Measurements from ENCODE around the gene TLR3.
A peak's percentile ranks its signal among the peaks of the same experiment; 100 is the strongest.
"Not testable (repeated sequence)": the region's sequence is repeated elsewhere in the genome, so short reads cannot be mapped to it uniquely, and the experiment has no call there.

The TLR3 gene

DNA sequence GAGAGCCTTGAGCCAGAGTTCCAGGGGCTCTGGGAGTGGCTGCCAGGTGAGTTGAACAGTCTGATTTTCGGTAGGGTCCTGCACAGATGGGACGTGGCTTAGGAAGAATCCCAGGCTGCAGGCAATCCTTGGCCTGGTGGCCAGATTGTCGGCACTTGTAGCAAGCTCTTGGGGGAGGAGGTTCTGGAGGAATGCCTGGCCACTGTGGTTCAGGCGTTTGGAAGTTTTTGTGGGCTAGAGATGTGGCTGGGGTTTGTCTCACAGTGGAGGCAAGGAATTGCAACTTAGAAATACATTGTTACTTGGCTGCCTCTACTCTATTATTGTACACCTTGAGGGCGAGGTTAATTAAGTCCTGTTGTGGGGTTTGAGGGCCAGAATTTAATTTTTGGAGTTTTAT is 21.5 kb upstream of the TLR3 start:
- DNase-seq (ENCODE audit: low read depth), result peak; percentile 5

DNA sequence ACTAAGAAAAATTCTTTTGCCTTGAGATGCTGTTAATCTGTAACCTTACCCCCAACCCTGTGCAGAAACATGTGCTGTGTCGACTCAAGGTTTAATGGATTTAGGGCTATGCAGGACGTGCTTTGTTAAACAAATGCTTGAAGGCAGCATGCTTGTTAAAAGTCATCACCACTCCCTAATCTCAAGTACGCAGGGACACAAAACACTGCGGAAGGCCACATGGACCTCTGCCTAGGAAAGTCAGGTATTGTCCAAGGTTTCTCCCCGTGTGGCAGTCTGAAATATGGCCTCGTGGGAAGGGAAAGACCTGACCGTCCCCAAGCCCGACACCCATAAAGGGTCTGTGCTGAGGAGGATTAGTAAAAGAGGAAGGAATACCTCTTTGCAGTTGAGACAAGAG is 18.8 kb upstream of the TLR3 start:
- not testable (repeated sequence) for DNase-seq (ENCODE audit: low read depth)

DNA sequence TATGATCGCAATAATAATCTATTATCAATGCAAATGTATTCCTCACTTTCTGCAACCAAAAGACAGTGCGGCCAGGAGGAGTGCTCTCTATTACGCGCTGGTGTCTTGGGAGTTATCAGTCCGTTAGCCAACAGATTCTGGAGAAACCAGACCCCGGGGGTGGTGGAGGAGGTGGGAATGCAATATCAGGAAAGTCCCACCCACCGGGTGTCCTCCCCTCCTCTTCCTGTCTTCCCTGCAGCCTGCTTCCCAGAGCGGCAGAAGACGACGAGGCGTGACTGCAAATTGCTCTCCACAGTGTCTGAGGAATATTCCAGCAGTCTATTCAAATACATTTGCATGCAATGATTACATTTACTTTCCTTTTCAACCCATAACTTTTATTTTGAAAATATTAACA is 17.9 kb upstream of the TLR3 start:
- no peak for DNase-seq (ENCODE audit: low read depth)

DNA sequence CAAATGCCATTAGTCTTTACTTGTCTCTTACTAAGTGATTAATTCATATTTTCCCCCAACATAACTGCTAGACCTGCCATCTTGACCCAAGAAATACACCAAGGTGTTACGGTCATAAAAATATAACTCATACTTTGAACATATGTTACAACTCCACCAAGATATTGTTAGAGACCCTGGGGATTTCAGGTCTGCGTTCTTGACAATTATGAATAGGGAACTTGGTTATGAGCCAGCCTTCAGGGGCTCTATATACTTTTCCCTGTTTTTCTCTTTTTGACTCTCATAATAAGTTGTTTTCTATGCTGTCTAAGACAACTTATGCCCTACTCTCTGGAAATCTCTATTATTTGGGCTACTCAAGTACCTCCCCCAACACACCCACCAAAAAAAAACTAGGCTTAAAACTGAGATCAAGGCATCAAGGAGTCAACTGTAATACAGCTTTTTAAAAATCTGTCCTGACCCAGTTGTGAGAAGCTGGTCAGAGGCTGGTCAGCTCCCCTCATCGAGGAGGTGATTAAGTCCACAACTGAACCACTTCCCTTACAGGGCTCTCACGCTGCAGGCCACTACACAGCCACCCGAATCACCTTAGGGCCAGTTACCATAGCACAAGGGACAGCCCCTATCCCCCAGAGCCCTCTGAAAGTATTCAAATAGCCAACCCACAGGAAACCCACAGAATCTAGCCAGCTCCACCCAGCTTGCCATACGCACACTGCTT is 10.5 kb upstream of the TLR3 start:
- DNase-seq (ENCODE audit: low read depth), result no peak

DNA sequence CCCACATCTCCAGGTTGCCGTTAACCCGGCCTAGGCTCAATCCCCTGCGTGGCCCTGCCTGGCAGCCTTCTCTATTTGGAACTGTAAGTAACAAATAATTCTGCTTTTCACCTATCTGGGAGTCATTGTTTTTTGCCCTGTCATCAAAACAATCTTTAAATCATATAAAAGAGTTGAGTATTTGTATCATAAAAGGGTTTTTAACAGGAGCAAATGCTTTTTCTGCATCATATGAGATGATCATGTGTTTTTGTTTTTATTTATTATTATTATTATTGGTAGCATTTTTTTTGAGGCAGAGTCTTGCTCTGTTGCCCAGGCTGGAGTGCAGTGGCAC is 10.0 kb upstream of the TLR3 start:
- DNase-seq (ENCODE audit: low read depth), result no peak

DNA sequence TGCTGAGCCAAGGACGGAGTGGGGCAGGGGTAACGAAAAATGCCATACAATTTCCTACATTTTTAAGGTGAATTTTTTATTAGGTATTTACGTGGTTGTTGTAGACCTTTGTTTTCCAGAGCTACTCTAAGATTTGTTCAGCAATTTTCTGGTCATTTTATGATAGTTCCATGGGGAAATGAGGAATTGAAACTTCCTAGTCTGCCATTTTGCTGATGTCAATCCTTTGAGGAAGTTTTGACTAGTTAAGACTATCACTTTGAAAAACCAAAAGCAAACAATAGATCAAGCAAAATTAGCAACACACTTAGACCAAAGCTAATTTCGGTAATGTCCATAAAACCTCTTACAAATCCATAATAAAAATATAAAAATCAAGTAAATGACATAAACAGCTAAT is 7.0 kb upstream of the TLR3 start:
- no peak for DNase-seq (ENCODE audit: low read depth)

DNA sequence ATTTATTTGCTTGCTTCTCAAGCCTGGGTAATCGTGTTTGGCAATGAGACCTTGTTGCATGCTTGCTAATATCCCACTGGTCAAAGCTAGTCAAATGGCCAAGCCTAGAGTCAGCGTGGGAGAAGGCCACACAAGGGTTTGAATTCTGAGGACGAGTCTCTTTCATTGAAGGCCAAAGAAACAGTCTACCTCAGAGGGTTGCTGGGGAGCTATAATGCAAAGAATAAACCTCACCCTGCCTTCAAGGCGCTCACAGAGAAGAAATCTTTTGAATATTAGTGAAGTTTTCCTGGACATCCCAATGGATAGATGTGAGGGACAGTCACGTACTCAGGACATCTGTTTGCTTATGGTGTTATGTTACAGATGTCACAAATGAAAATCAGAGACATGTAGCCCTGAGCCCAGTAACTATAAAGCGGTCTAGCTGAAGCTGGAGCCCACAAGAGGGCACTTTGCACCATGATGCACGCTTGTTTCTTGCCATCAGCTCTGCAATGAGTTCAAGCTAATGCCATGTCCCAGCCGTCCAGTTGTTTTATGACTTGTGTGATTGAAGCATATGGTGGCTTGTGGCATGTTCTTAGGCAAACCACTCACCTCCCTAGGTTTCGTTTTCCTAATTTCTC is 1.1 kb upstream of the TLR3 start:
- DNase-seq (ENCODE audit: low read depth), result peak; percentile 57

DNA sequence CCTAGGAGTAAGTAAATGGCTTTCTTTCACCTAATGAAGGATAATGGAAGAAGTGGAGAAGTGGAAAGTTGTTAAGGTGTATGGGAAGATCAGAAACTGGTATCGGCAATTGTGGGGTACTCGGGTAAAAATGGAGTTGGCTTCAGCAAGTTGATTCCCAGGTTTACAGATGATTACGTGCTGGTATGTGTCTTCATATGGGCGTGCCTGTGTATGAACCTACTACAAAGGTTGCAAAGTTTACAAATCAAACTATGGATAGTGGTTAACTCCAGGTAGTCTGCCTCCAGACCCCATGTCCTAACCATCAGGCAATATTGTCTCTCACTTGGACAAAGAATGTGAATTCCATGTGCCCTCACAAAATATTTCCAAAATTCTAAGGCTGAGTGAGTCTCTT is 773 bp downstream of the TLR3 start:
- DNase-seq (ENCODE audit: low read depth), result no peak

DNA sequence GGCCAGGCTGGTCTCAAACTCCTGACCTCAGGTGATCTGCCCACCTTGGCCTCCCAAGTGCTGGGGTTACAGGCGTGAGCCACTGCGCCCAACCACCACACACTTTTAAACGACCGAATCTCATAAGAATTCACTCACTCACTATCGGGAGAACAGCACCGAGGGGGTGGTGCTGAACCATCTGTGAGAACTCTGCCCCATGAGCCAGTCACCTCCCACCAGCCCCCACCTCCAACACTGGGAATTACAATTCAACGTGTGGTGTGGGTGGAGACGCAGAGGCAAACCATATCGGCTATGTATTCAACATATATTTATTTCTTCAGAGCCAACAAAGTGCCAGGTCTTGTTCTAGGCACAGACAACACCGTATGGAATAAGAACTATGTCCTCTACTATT is 3.6 kb downstream of the TLR3 start:
- no peak for DNase-seq (ENCODE audit: low read depth)

DNA sequence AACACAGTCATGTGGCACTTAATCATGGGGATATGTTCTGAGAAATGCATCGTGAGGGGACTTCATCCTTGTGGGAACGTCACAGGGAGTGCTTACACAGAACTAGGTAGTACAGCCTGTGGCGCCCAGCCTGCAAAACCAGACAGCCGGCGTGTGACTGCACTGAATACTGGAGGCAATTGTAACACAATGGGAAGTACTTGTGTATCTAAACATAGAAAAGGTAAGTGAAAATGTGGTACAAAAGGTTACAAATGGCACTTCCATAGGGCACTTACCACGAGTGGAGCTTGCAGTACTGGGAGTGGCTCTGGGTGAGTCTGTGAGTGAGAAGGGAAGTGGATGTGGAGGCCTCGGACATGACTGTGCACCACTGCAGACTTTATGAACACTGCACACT is 5.2 kb downstream of the TLR3 start:
- no peak for DNase-seq (ENCODE audit: low read depth)

DNA sequence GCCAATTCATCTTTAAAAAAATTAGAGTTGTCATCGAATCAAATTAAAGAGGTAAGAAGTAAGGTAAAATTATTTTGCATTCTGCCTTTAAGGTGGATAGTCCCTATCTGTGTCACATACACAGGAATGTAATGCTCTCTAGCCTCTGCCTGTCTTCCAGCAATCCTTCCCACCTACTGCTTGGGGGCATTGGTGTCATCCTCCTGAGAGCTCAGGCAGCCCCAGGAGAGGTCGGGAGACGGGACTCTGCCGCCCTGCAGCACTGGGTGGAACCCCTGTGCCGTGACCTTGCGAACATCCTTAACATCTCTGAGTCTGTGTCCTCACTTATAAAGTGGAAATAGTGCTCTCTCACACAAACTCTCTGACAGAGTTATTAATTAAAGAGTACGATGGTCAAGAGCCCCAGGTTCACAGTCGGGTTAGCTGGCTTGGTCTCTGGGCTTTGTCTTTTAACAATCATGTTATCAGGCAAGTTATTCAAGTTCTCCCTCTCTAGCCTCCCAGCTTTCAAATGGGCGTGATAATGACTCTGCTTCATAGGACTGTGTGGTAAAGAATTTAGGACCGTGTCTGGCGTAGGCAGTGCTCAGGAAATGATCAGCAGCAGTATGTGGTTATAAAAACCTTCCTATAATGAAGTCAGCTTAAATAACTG is 10.2 kb downstream of the TLR3 start:
- DNase-seq (ENCODE audit: low read depth), result no peak

DNA sequence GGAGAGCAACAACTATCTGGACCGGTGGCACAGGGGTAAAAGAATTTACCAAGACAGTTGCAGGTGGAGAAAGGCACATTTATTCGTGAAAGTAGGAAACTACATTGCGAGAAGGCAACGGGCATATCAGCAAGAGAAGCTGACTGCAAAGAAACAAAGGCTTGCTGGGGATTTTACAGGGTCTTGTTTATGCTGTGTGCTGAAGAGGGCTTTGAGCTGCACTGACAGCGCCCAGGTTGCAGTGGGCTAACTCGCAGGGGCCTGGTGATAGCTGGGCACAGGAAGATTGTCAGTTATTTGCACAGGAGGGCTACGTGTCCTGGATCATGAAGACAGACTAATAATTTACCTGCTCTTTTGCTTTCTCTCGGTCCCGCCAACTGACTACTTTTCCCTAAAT is 10.7 kb downstream of the TLR3 start:
- DNase-seq (ENCODE audit: low read depth), result no peak

DNA sequence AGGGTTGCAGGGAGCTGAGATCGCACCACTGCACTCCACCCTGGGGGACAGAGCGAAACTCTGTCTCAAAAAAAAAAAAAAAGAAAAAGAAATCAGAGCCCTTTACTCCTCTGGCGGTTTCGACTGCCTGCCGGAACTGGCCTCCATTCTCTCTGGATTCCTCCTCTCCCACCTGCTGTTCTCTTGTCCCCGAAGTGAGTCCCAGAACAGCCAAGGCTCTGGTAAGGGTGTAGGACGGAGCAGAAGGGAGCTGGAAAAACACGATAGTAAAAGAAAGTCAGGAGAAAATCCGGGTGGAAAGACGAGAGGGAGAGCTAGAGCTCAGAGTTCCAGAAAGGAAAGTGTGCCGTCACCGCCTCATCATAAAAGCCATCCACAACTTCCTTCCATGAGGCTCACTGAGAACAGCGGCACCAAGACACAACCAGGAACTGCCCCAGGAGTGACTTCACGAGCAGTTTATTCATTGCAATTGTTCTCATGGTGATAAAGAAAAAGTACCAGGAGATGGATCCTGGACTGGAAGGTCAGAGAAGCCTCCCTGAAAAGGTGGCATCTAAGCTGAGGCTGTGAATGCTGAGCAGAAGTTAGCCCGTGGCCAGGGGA is 12.3 kb downstream of the TLR3 start:
- no peak for DNase-seq (ENCODE audit: low read depth)

DNA sequence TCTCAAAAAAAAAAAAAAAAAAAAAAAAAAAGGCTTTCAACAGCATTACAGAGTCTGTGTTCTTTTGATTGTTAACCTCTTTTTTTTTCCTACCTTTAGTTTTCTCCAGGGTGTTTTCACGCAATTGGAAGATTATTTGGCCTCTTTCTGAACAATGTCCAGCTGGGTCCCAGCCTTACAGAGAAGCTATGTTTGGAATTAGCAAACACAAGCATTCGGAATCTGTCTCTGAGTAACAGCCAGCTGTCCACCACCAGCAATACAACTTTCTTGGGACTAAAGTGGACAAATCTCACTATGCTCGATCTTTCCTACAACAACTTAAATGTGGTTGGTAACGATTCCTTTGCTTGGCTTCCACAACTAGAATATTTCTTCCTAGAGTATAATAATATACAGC is 13.3 kb downstream of the TLR3 start:
- DNase-seq (ENCODE audit: low read depth), result no peak

DNA sequence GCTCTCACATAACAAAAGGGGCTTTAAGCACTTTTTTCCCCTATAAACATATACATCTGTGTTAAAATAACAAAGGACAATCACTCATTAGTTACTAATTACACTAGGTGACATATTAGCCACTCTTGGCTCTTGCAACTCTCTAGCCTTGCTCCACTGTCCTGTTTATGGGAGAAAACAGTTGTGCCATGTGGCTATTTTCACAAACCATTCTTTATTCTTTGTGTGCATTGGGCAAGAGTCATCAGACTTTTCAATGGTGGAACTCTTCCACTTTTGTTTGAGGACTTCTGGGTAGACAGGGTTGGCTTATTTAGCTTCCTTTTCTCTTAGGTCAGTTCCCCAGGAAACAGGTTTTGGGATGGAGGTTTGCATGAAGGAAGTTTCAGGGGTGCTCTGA is 19.6 kb downstream of the TLR3 start:
- no peak for DNase-seq (ENCODE audit: low read depth)

DNA sequence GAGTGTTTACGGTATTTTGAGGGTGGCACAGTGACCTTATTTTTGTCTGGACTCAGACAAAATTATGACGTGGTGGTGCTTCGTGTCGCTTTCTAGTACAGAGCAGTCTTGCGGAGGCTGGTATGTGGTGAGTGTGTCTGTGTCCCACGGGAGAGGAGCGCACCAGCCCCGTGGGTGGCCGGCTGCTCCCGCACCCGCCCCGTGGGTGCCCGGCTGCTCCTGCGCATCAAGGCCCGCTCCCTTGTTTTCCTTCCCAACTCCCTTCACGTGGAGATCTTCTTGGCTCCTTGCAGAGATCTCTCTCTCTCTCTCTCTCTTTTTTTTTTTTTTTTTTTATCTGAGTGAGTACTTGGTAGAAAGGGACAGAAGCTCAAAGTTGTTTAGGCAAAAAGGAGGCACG is 23.3 kb downstream of the TLR3 start:
- no peak for DNase-seq (ENCODE audit: low read depth)

DNA sequence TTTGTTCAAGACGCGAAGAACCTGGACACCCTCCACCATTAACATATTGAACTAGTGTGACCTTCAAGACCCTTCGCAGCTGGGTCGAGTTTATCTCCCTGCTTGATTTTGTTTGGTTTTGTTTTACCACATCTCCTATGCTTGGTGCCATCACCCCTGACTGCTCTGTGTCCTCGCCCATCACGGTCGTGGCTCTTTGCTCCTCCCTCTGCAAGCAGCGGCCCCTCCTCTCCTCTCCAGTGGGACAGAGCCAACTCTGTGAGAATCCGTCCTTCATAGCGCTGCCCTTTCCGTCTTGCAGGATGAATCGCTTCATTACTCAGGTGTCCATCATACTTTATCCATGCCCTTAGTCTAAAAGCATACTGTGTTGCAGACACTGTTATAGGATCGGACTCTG is 26.4 kb downstream of the TLR3 start:
- DNase-seq (ENCODE audit: low read depth), result no peak

DNA sequence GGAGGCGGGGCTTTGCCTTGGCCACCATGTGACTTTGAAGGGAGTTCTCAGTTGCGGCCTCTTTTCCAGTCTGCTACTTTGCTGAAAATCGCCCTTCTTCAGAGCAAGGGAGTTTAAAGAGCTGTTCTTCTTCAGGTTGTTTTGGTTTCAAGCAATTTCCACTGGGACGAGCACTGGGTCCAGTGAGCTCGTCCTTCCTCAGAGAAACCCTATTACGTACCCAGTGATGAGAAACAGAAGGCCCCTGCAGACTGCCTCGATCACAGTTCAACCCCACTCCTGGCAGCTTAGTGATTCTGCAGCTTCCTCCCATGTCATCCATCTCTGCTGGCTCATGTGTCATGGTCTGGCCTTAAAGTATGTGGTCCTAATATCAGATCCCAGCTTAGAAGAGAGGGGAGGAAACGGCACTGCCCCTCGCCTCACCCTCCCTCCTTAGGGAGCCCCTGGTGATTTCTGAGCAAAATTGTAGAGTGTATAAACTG is 27.8 kb downstream of the TLR3 start:
- no peak for DNase-seq (ENCODE audit: low read depth)

DNA sequence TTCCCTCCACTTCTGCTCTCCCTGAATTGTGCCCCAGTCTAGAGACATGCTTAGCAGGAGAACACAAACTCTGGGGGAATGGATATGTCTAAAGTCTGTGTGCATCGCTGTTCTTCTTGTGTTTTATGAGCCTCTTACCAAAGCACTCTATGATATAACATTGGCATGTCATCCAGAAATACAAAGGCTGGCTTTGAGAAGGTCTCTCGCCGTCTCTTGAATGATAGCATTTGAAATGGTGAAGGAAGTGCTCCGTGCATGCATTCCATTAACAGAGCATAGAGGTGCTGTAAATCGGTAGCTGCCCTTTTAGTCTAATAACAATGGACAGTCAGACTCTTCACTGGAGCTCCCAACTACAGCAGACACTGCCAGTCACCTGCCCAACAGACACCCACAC is 28.4 kb downstream of the TLR3 start:
- no peak for DNase-seq (ENCODE audit: low read depth)

DNA sequence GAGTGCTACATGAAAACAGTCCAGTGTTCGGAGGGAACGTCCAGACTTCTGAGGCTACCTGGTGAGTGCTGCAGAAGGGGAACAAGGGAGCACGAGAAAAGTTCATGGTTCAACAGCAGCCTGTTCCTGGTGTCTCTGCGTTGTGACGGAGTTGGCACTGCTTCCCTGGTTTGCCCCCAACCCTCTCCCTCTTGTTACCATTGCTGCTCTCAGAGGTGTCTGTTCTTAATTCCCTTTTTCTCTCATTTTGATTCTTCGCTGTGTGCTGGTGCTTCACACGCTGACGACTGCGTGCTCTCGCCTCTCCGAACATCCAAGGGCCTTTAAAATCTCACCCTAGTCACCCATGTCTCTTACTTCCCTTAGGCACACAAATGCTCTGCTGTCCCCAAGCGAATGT is 34.0 kb downstream of the TLR3 start:
- DNase-seq (ENCODE audit: low read depth), result no peak

DNA sequence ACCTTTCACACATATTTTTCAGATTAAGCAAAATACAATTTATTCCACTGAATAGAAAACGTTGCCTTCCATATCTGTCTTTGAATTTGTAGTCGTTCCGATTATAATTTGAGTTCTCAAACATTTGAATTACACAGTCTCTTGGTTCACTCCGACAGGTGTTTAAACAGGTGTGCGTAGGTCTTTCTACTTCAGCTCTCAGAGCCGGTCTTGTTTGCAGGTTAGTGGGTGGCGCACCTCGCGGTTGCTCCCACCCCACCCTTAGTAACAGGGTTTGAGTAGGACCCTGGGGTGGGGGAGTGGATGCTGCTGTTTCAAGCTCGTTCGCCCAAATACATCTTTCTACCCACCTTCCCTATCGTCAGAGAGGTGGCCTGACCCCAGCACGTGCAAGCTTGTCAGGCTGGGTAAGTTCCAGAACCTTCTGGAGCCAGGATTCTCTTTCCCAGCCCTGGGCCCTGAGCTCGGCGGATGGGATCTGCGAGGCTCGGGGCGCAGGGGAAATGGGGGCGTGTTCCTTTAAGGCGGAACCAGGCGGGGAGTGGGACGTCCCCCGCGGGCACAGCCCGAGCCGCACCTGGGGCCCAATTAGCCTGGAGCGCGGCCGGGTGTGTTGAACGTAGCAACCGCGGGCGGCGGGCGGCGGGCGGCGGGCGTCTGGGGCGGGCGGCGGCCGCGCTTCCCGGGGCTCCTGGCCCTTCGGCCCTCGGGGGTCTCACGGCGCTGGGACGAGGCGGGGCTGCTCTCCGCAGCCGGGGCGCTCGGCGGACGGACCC is 35.3 kb downstream of the TLR3 start, which contains the start of gene FAM149A:
Gene FAM149A, plus strand, starts transcription at position 591 of the 776 bp plus-strand sequence.
- DNase-seq (ENCODE audit: low read depth), result no peak

DNA sequence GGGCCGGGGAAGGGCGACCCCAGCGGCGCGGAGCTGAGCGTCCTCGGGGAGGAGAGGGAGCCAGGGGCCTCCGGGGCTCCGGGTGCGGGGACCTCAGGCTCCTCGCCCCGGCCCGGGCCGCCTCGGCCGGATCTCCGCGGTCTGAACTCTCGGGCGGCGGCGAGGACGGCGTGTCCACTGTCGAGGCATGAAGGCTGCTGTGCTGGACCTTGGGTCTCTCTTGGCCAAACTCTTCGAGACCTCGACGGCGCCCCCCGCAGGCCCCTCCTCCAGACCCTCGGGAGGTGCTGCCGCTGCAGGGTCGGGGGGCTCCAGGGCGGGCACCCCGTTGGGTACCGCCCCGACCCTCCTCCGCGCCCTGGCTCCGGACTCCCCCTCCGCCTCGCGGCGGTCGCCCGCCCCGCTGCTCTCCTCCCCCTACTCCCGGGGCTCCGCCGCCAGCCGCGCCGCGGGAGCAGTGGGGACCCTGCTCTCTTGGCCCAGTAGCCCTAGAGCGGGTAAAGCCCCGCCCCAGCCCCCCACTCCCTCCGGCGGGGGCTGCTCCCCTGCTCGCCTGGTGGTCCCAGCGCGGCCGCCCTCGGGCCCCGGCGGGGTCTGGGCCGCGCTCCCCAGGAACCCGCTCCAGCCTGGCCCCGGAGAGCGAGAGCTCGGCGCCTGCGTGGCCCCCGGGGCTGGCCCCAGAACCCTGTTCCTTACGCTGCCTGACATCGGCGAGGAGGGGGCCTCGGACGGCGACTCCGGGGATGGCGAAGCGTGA is 36.1 kb downstream of the TLR3 start:
- no peak for DNase-seq (ENCODE audit: low read depth)
